ENCODE measurements around the gene SOCS3.

GRCh38 chr17:78369791-78370381, 10.0 kb upstream of the SOCS3 start:
- TF ChIP-seq CTCF (IDR thresholded peaks at IDR 0.05) (no peak), POLR2A (IDR thresholded peaks at IDR 0.05) (no peak)

Data from lower leg skin (tissue), 3 donors.